Forelimb muscle (tissue), 1 donor: ENCODE results near the gene DYNC1I1. TPM values are rescaled to one million over a fixed set of nuclear protein-coding genes. Genes with fewer than 3 reads are reported as not detected.

Source experiments
- DNase-seq: peaks from one replicate; pipeline ENCODE4 v3.0.0-alpha.2; 2013; ENCODE audit warnings: low read depth
- polyA plus RNA-seq: library from polyadenylated mRNA; unstranded; fragments of 120-200 nt; gene quantifications from one replicate; pipeline ENCODE4 v1.2.1, GENCODE V29; 2013; ENCODE audit not compliant: insufficient read length

DYNC1I1 gene
- polyA plus RNA-seq, 1 donor = 0.68 TPM

DNA sequence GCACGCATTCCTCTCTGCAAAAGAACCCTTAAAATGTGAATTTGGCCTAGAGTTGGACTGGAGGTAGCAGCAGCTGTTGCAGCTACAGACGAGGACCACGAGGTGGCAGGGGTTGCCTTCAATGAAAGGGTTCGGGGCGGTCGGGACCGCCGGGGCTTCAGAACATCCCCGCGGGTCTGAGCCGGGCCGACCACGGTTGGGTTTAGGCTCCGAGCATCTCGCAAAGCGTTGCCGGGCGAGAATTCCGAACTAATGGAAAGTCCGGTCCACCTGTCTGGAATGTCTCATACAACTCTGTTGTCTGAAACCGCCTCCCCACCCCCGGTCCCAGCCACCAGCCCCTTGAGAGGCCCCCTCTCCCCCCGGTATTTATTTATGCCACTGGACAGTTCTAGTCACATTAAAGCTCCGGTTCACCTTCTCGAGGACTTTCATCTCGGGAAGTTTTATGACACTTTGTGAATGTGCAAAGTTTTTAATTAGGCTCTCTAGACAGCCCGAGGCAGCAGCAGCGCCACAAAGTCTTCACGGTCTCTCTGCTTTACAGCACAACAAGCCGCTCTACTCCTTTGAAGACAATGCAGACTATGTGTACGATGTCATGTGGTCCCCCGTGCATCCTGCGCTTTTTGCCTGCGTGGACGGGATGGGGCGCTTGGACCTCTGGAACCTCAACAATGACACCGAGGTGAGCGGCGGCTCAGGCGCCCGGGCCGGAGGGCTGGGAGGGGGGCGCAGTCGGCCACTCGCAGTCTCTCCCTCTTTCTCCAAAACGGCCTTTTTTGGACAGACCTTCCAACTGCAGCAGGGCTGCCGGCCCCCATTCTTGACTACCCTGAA is 303.4 kb downstream of the DYNC1I1 start:
- DNase-seq = no peak

- DNase-seq = no peak
These were observed 304.0 kb downstream of the DYNC1I1 start for GRCh38 chr7:96076350-96076707.

GRCh38 chr7:96080027-96080426 is 307.7 kb downstream of the DYNC1I1 start:
- no peak for DNase-seq

GRCh38 chr7:96084881-96085553 is 312.7 kb downstream of the DYNC1I1 start:
- no peak for DNase-seq

DNA sequence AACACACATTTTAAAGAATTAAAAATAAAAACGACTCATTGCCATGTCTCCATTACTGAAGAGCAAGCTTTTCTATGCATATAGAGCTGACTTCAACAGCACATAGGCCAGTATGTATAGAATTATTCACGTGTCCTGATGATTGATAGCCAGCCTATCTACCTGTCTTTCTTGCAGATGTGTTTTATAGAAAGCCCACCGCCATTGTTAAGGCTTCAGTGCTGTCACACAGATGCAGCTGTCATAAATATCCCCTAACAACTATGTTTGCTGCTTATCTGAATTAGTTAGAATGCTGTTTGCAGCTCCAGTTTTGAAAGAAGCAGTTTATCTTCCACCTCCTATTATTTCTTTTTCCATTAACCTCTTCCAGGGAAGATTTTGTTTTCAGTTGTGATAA is 313.6 kb downstream of the DYNC1I1 start:
- DNase-seq = no peak

GRCh38 chr7:96088579-96088978 is 316.2 kb downstream of the DYNC1I1 start:
- no peak for DNase-seq

DNA sequence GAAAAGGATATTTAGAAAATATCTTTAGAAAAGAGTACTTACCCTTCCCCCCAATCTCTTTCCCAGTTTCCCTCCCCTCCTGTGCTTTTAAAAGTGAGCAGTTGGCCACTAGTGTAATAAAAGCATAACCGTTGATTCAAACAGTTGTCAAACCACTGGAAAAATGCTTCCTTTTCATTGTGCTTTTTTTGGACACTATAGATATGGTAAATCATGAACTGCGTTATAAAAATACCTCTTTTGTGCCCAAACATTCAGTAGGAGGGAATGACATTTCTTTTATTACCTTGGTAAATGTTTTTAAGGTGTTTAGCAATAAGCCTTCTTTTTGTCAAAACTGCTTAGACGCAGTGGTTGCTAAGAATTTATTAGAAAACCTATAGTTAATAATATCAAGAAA is 317.2 kb downstream of the DYNC1I1 start:
- no peak for DNase-seq

GRCh38 chr7:96090756-96091155 is 318.4 kb downstream of the DYNC1I1 start:
- DNase-seq = no peak

DNA sequence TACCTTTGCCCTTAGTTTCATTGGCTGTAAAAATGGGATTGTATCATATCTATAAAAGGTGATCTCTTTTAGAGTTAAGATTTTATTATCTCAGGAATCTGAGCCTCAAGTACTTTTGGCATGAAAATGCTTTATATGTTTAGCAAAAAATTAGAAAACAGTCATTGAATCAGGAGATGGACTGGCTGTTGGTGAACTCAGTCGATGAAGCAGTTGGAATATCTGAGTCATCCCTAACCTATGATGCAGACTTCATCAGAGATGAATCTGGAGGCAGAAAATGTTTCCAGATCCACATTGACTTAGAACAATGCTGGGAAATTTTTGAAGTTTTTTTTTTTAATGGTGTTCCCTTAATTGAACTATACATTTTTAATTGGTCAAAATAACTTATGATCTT is 321.1 kb downstream of the DYNC1I1 start:
- DNase-seq = no peak

- DNase-seq = no peak
These were observed 325.5 kb downstream of the DYNC1I1 start for GRCh38 chr7:96097835-96098234.

GRCh38 chr7:96100737-96101136 is 328.4 kb downstream of the DYNC1I1 start:
- DNase-seq = no peak

- DNase-seq = no peak
These were observed 329.9 kb downstream of the DYNC1I1 start for GRCh38 chr7:96102096-96102811.

DNA sequence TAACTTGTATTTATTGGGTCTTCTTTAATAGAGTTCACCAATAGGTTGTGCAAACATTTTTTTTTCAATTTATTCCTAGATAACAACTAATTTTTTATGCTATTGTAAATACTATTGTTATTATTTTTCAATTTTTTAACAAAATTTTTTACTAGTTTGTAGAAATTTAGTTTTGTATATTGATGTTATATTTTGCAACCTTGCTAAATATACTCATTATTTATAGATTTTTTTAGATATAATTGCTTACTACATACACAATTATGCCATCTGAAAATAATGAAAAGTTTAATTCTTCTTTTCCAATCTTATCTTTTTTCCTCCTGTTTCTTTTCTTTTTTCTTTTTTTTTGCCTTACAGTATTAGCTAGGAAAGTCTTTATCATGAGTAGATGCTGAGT is 332.6 kb downstream of the DYNC1I1 start:
- no peak for DNase-seq

GRCh38 chr7:96111405-96111804 is 339.1 kb downstream of the DYNC1I1 start:
- no peak for DNase-seq

- DNase-seq = no peak
These were observed 341.8 kb downstream of the DYNC1I1 start for GRCh38 chr7:96114190-96114589.

DNA sequence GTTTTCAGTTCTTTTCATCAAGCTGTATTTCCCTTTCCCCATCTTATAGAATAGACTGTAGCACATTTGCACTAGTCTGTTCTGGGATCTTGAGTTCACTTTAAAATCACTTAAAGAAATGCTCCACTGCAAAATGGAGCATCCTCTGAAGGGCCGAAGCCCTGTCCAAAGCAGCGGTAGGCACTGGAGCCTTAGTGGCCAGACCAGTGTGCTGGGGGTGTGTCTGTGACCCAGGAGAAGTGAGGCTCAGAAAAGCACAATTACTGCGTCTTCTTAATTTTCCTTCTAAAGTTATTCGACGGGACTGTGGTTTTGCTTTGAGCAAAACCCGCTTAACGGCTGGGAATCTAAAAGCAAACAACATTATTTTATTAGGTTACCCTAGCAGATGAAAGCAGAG is 343.8 kb downstream of the DYNC1I1 start:
- DNase-seq = no peak

DNA sequence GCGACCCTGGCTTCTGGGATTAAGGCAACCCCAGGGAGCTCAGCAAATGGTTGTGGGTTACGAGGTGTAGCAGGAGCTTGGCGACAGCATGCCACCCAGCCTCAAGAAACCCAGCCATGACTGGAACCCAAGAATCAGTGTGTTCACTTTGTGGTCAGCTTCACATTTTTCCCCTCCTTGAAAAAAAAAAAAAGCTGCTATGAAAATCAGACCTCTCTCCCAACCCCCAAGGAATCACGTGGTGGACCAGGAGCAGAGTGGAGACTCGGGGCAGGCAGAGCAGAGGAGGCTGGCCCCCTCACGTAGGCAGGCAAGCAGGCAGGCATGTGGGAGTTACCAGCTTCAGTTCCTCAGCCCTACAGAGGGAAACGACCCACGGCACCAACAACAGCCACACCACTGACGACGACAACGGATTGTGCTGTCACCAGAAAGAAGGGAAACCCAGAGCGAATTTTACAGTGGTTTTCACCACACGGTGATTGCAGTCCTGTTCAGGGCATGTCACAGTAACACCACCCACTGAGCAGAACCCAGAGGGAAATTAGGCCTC is 346.2 kb downstream of the DYNC1I1 start:
- no peak for DNase-seq

GRCh38 chr7:96120445-96121225 is 348.3 kb downstream of the DYNC1I1 start:
- DNase-seq = no peak

- DNase-seq = no peak
These were observed 349.4 kb downstream of the DYNC1I1 start for GRCh38 chr7:96121752-96122151.

- no peak for DNase-seq
These were observed 350.4 kb downstream of the DYNC1I1 start for GRCh38 chr7:96122746-96123145.

DNA sequence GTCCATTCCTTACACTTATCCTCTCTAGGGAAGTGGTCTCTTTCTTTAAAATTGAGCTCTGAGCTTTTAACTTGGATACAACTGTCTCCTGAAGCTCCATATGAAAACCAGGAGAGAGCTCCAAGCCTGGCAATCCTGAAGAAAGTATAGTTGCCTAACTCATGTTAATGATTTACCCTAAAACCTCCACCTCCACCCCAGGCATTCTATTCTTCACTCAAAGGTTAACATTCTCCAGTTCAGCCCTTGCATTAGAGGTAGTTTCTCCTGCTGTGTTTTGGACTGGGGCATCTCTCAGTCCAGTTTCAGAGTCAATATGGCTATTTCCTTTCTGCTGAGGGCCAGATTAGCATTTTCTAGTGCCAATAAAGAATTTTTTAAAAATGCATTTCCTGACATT is 354.0 kb downstream of the DYNC1I1 start:
- no peak for DNase-seq

GRCh38 chr7:96127746-96128145 is 355.4 kb downstream of the DYNC1I1 start:
- DNase-seq = no peak
